Lung (tissue), 12 donors: ENCODE results near the gene ADGRV1. TPM values are rescaled to one million over a fixed set of nuclear protein-coding genes. Genes with fewer than 3 reads are reported as not detected.

Experiments
- ATAC-seq: fragments of 200-7000 bp; cut with Tn5 transposase; one replicate; pipeline ENCODE4 v1.9.1; 2020; ENCODE audit warnings: moderate number of reproducible peaks; ENCODE audit not compliant: insufficient read depth, low FRiP score
- DNase-seq, 3 donors: peaks; one replicate each; pipeline ENCODE4 v3.0.0-alpha.2; 2013 to 2017
- H3K27ac ChIP-seq, 2 donors: one replicate each; pipeline ENCODE4 v1.5.1; 2013; ENCODE audit warnings: mild to moderate bottlenecking in 2 of 2, moderate library complexity in 2 of 2, control low read depth in 1 of 2, inconsistent platforms in 1 of 2, low read depth in 1 of 2, low read length in 1 of 2
- H3K27me3 ChIP-seq, 3 donors: one replicate each; pipeline ENCODE4 v1.5.1; 2013; ENCODE audit warnings: low read length in 2 of 3; ENCODE audit not compliant: control insufficient read depth in 3 of 3, insufficient read depth in 3 of 3
- H3K36me3 ChIP-seq, 4 donors: one replicate each; pipeline ENCODE4 v1.5.1; 2013; ENCODE audit warnings: low read length in 4 of 4, mild to moderate bottlenecking in 1 of 4, moderate library complexity in 1 of 4; ENCODE audit not compliant: control insufficient read depth in 4 of 4, insufficient read depth in 4 of 4
- H3K4me1 ChIP-seq, 5 donors: one replicate each; pipeline ENCODE4 v1.5.1; 2013; ENCODE audit warnings: low read length in 5 of 5, mild to moderate bottlenecking in 2 of 5, moderate library complexity in 1 of 5; ENCODE audit not compliant: control insufficient read depth in 5 of 5, insufficient read depth in 5 of 5
- H3K4me3 ChIP-seq: one replicate; pipeline ENCODE4 v1.5.1; 2013; ENCODE audit warnings: mild to moderate bottlenecking, control low read depth, moderate library complexity
- H3K9ac ChIP-seq, 2 donors: one replicate each; pipeline ENCODE4 v1.5.1; 2013; ENCODE audit warnings: low read length in 2 of 2, control low read depth in 1 of 2; ENCODE audit not compliant: insufficient read depth in 1 of 2
- H3K9me3 ChIP-seq, 4 donors: one replicate each; pipeline ENCODE4 v1.5.1; 2013; ENCODE audit warnings: low read length in 3 of 4, mild to moderate bottlenecking in 1 of 4, moderate library complexity in 1 of 4; ENCODE audit not compliant: control insufficient read depth in 4 of 4, insufficient read depth in 3 of 4
- WGBS, 2 donors: extraction: QIAGEN DNeasy Blood & Tissue Kit; methylation state at CpG; one replicate each; pipeline ENCODE4 v1.1.7; 2013; 5-methylcytosine and 5-hydroxymethylcytosine counted together
- polyA plus RNA-seq, 2 donors: library from polyadenylated mRNA; stranded (reverse); fragments of 200-250 nt; gene quantifications; one replicate each; pipeline ENCODE4 v1.2.1, GENCODE V29; 2013
- total RNA-seq, 2 donors: library from RNA; depleted of rRNA in 1 of 2; stranded (reverse); fragments of >200 nt in 1 of 2; gene quantifications; one replicate each; pipeline ENCODE4 v1.2.1, GENCODE V29; 2014 to 2021
- TF ChIP-seq, protein P1 (sequence below): IDR thresholded peaks from 2 replicates; pipeline ENCODE4 v1.5.1; 2012; ENCODE audit warnings: mild to moderate bottlenecking; ENCODE audit errors: control extremely low read depth, extremely low read depth
- donor health status: control.
- donor health status: control.
- donor health status: Bipolar disorder and iron deficiency.
- donor health status: healthy.
- donor health status: DM: yes; HTN: yes; CAD: no.

Gene ADGRV1
- total and polyA plus RNA-seq, 4 donors, result 3.6 to 66.2 (median 28.2) TPM

DNA sequence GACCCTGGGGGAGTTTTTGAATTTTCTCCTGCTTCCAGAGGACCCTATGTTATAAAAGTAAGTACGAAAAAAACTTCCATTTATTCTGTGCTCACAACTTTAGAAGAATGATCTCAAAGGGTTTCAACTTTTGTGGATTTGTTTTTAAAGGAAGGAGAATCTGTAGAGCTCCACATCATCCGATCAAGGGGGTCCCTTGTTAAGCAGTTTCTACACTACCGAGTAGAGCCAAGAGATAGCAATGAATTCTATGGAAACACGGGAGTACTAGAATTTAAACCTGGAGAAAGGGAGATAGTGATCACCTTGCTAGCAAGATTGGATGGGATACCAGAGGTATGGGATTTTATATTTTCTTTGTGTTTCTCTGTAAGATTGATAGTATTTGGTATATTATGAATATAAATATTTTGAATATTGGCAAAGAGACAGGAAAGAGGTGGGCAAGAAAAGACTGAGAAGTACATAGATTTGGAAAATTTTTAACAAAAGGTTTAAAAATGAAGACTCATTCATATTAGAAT is 84.2 kb downstream of the ADGRV1 start:
- 71 to 84% methylated on average over 4 of the region's 4 CpGs for WGBS, 2 donors
- H3K27me3 ChIP-seq, result no peaks in the 10 kb centered on the region
- H3K9me3 ChIP-seq, result no peaks in the 10 kb centered on the region
- TF ChIP-seq, protein P1, sequence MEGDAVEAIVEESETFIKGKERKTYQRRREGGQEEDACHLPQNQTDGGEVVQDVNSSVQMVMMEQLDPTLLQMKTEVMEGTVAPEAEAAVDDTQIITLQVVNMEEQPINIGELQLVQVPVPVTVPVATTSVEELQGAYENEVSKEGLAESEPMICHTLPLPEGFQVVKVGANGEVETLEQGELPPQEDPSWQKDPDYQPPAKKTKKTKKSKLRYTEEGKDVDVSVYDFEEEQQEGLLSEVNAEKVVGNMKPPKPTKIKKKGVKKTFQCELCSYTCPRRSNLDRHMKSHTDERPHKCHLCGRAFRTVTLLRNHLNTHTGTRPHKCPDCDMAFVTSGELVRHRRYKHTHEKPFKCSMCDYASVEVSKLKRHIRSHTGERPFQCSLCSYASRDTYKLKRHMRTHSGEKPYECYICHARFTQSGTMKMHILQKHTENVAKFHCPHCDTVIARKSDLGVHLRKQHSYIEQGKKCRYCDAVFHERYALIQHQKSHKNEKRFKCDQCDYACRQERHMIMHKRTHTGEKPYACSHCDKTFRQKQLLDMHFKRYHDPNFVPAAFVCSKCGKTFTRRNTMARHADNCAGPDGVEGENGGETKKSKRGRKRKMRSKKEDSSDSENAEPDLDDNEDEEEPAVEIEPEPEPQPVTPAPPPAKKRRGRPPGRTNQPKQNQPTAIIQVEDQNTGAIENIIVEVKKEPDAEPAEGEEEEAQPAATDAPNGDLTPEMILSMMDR, result no peak
- peaks cover 0 to 1% (median 0%) of the 10 kb centered on the region in 4 donors for H3K36me3 ChIP-seq
- H3K4me1 ChIP-seq, result no peaks in the 10 kb centered on the region
- no peak for DNase-seq
- no peak overlapping the region for H3K27ac ChIP-seq
- H3K4me3 ChIP-seq, result no peak overlapping the region
- no peak overlapping the region for H3K9ac ChIP-seq
- ATAC-seq, result no peak

DNA sequence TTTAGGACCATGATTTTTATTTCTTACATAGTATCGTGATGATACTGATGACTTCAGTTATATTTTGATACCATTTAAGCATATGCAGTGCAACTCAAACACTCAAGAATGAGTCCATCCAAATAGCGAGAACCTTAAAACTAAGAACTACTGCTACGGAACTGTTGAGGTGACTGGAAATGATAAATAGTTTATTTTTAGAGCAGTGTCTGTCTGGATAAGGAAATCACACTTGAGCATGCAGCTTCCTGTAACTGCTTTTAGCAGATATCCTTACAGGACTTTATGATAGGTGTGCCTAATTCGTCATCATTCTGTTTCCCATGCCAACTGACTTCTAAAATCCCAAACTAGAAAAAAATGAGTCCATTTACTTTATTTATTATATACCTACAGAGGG is 85.5 kb downstream of the ADGRV1 start:
- no peak for ATAC-seq
- DNase-seq, result no peak

DNA sequence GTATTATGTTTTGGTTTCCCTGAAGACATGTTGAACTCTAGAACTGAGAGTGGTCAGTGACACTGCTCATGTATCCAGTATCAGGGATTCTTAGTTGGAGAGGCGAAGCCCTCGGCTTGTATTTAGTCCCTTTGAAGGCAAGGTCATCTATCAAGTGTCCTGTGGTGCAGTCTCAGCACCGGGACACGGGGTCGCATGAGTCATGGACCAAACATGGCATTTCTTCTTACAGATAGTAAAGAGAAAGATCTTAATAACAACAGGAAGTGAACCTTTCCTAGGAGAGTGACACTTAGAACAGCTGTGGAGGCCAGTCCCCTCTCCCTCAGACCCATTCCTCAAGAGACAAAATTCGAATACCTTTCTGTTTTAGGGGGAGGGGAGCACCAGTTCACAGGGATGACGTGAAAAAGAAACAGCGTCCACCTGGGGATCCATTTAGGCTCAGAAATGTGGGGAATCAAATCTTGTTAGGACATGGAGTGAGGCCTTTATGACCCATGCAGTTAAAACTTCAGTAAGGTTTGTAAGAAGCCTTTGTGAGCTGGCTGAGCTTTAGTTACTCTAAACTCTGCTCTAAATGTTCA is 86.5 kb downstream of the ADGRV1 start:
- no peaks in the 10 kb centered on the region for H3K27me3 ChIP-seq
- H3K9ac ChIP-seq, result no peak overlapping the region
- WGBS, 2 donors, result 48 to 60% methylated on average over 8 of the region's 8 CpGs
- H3K36me3 ChIP-seq, result peaks cover 0 to 1% (median 0%) of the 10 kb centered on the region in 4 donors
- H3K9me3 ChIP-seq, result no peaks in the 10 kb centered on the region
- H3K4me1 ChIP-seq, result no peaks in the 10 kb centered on the region
- TF ChIP-seq, protein P1, result no peak
- H3K4me3 ChIP-seq, result no peak overlapping the region
- H3K27ac ChIP-seq, result no peak overlapping the region
- ATAC-seq, result no peak
- no peak for DNase-seq

More for the DNA sequence above, 85.5 kb downstream of the ADGRV1 start:
- no peak overlapping the region for H3K27ac ChIP-seq
- TF ChIP-seq, protein P1, result no peak
- H3K36me3 ChIP-seq, result peaks cover 0 to 1% (median 0%) of the 10 kb centered on the region in 4 donors
- WGBS, 2 donors, result 29 to 47% methylated on average over 4 of the region's 4 CpGs
- no peak overlapping the region for H3K9ac ChIP-seq
- no peaks in the 10 kb centered on the region for H3K4me1 ChIP-seq
- H3K27me3 ChIP-seq, result no peaks in the 10 kb centered on the region
- H3K9me3 ChIP-seq, result no peaks in the 10 kb centered on the region
- no peak overlapping the region for H3K4me3 ChIP-seq
